Left lobe of liver (tissue), 2 donors: Measurements from ENCODE around the gene AGAP9. TPM values are rescaled to one million over a fixed set of nuclear protein-coding genes. Genes with fewer than 3 reads are reported as not detected.
A peak's percentile ranks its signal among the peaks of the same experiment; 100 is the strongest.
"Not testable (repeated sequence)": the region's sequence is repeated elsewhere in the genome, so short reads cannot be mapped to it uniquely, and the experiment has no call there.

ENCODE experiments used
- ATAC-seq: fragments of 200-7000 bp; cut with Tn5 transposase; one replicate; pipeline ENCODE4 v1.9.1; 2020; ENCODE audit warnings: mild to moderate bottlenecking, moderate library complexity
- DNase-seq: peaks from one replicate; pipeline ENCODE4 v3.0.0-alpha.2; 2020; ENCODE audit warnings: low spot score
- total RNA-seq: library from RNA; stranded (reverse); gene quantifications from one replicate; pipeline ENCODE4 v1.2.1, GENCODE V29; 2021
- donor health status: DM: no; HTN: no; CAD: no; lungs with moderate emphysema.
- donor health status: DM: no; HTN: yes; CAD: no.

Gene AGAP9
- total RNA-seq, 1 donor from 2014 or later, result 14.8 TPM

DNA sequence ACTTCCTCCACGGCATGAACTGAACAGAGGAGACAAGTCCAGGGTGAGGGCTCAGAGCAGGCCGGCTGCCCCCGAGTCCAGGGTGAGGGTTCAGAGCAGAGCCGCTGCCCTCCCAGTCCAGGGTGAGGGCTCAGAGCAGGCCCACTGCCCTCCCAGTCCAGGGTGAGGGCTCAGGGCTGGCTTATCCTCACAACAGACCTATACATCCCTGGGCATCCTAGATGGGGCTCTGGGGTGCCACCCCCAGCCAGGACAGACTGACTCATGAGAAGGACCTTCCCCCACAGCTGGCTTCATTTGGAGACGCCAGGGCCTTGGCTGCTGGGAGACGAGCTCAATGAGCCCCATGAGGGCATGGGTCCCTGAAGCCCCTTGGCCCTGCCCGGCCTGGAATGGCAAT lies 33.8 kb downstream of the AGAP9 start:
- peak; percentile 21 for ATAC-seq
- not testable (repeated sequence) for DNase-seq

DNA sequence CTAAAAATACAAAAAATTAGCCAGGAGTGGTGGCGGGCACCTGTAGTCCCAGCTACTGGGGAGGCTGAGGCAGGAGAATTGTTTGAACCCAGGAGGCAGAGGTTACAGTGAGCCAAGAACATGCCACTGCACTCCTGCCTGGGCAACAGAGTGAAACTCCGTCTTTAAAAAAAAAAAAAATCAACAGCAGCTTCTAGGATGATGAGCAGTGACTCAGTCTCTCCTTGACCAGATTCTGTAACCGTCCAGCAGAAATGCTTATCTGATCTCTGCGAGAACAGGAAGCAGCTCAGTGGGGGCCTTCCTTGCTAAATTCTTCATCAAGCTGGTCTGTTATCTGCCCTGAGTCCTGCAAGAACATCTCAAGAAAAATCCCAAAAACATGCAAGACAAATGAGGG lies 37.5 kb downstream of the AGAP9 start:
- not testable (repeated sequence) for ATAC-seq, DNase-seq

DNA sequence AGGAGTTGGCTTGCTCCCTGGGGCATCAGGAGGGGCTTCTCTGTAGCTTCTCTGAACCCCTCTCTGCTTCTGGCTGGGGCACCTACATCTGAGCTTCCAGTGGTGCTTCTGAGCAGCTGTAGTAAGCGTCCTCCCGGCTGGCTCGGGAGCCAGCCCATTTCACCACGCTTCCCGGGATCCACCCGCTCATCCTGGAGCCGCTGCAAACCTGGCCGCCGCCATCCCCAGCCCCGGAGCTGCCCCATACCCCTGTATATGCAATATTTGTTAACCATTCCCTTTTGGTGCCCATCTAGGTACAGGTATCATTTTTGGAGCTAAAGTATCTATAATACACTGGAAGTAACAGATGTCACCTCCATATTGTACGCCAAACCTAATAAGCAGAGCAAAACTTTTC lies 38.7 kb downstream of the AGAP9 start:
- ATAC-seq, result not testable (repeated sequence)
- peak; percentile 39 for DNase-seq

- DNase-seq, result peak; percentile 55
- ATAC-seq, result peak; percentile 57
These were observed 39.5 kb downstream of the AGAP9 start, which contains the start of gene ANXA8 for GRCh38 chr10:47483923-47484322. TSS of gene ANXA8 (minus strand) at chr10:47484115. CDS start at chr10:47483933, 182 bp downstream.

- not testable (repeated sequence) for DNase-seq
- ATAC-seq, result peak; percentile 90
These were observed 41.1 kb downstream of the AGAP9 start for GRCh38 chr10:47482367-47482766.

DNA sequence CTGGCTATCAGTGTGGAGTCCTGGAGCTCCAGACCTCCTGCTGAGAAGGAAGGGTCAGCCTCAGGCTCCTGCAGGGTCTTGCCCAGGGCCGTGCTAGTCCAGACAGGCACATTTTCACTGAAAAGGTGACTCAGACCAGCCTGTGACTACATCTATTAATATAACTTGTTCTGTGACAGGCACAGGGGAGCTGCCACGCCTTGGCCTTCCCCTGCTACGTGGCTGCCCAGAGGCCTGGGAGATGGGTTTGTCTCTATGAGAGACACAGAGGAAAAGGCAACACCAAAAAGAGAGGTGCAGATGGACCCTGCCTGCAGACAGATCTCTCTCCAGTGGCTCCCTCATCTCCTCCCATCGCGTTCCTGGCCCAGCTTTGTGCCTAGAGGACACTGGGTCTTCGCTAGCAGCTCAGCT lies 41.7 kb downstream of the AGAP9 start:
- peak; percentile 1 for ATAC-seq
- DNase-seq, result peak; percentile 47

GRCh38 chr10:47481182-47481766 lies 42.2 kb downstream of the AGAP9 start:
- ATAC-seq, result not testable (repeated sequence)
- DNase-seq, result peak; percentile 46

- ATAC-seq, DNase-seq: not testable (repeated sequence)
These were observed 43.3 kb downstream of the AGAP9 start for GRCh38 chr10:47480133-47480532.

GRCh38 chr10:47478114-47478513 lies 45.3 kb downstream of the AGAP9 start:
- peak; percentile 29 for DNase-seq
- ATAC-seq, result not testable (repeated sequence)

GRCh38 chr10:47477078-47477477 lies 46.4 kb downstream of the AGAP9 start:
- DNase-seq, result peak; percentile 33
- ATAC-seq, result not testable (repeated sequence)

GRCh38 chr10:47475101-47475500 lies 48.3 kb downstream of the AGAP9 start:
- DNase-seq, result peak; percentile 40
- ATAC-seq, result not testable (repeated sequence)

- not testable (repeated sequence) for ATAC-seq, DNase-seq
These were observed 49.9 kb downstream of the AGAP9 start for GRCh38 chr10:47473516-47473915.

- peak; percentile 12 for ATAC-seq
- not testable (repeated sequence) for DNase-seq
These were observed 50.8 kb downstream of the AGAP9 start for GRCh38 chr10:47472647-47473046.

GRCh38 chr10:47472072-47472471 lies 51.4 kb downstream of the AGAP9 start:
- DNase-seq, result not testable (repeated sequence)
- ATAC-seq, result peak; percentile 45

DNA sequence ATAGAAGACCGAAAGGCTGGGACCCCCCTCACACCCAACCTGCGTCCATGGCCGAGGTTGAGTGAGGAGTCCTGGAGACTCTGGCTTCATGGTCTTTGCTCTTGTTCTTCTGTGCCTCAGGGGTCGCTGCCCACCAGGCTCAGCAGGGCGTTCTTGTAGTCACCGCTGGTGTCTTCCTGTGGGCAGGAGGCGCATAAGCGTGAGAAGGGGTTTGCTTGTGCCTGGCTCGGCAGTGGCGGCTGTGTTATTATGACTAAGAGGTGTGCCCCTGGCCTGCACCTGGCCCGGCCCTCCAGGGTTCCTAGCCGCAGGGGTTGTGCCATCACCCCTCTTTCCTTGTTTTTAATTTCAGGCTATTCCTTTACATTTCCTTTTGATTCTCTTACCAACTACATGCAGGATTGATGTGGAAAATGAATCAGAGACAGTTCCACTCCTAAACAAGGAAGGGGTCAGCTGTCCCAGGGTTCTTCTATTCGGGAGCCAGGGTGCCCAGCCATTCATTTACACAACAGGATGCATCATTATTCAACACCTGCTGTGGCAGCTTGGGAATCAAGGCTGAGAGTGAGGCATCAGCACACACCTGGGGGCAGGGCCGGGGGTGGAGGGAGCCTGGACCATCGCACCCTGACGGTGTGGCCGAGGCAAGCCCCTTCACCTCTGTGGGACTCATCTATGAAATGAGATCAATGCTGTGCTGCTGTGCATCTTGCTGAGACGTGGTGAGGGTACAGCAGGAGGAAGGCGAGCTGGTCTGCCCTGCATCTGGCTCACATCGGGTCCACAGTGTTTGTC lies 54.5 kb downstream of the AGAP9 start:
- not testable (repeated sequence) for ATAC-seq, DNase-seq

- not testable (repeated sequence) for DNase-seq
These were observed 55.5 kb downstream of the AGAP9 start for GRCh38 chr10:47467957-47468356.

GRCh38 chr10:47467458-47467857 lies 56.0 kb downstream of the AGAP9 start:
- not testable (repeated sequence) for ATAC-seq, DNase-seq

More at GRCh38 chr10:47467957-47468356, 55.5 kb downstream of the AGAP9 start:
- ATAC-seq, result not testable (repeated sequence)

- not testable (repeated sequence) for ATAC-seq
- peak; percentile 14 for DNase-seq
These were observed 58.1 kb downstream of the AGAP9 start for GRCh38 chr10:47465216-47465917.

GRCh38 chr10:47462577-47463358 lies 60.7 kb downstream of the AGAP9 start:
- ATAC-seq, result peak; percentile 55
- not testable (repeated sequence) for DNase-seq

- peak; percentile 74 for DNase-seq
- ATAC-seq, result peak; percentile 89
These were observed 62.2 kb downstream of the AGAP9 start for GRCh38 chr10:47461261-47461687.
